BLaER1 treated with 17β-estradiol and CSF1 and Interleukin-3, amounts not matched to agents 10 nM and 100 nM (cell line): ENCODE results near the gene CLTCL1.

Experiments
- H3K27ac ChIP-seq, 11 experiments: shearing (Covaris generic); formaldehyde crosslinking; 2 replicates each; pipeline ENCODE4 v1.8.1; 2022
- H3K27me3 ChIP-seq, 11 experiments: shearing (Covaris generic); formaldehyde crosslinking; 2 replicates each; pipeline ENCODE4 v1.8.1; 2022
- H3K36me3 ChIP-seq, 11 experiments: shearing (Covaris generic); formaldehyde crosslinking; 2 replicates each; pipeline ENCODE4 v1.8.1; 2022
- H3K4me1 ChIP-seq, 10 experiments: shearing (Covaris generic); formaldehyde crosslinking; 2 replicates each; pipeline ENCODE4 v1.8.1; 2022
- H3K4me2 ChIP-seq, 11 experiments: shearing (Covaris generic); formaldehyde crosslinking; 2 replicates each; pipeline ENCODE4 v1.8.1; 2022
- H3K4me3 ChIP-seq, 10 experiments: shearing (Covaris generic); formaldehyde crosslinking; 2 replicates each; pipeline ENCODE4 v1.8.1; 2022
- H3K9ac ChIP-seq, 11 experiments: shearing (Covaris generic); formaldehyde crosslinking; 2 replicates each; pipeline ENCODE4 v1.8.1; 2022
- H3K9me3 ChIP-seq, 11 experiments: shearing (Covaris generic); formaldehyde crosslinking; replicated peaks in 1 of 11; 2 replicates each; pipeline ENCODE4 v1.8.1; 2022
- H4K20me1 ChIP-seq, 11 experiments: shearing (Covaris generic); formaldehyde crosslinking; 2 replicates each; pipeline ENCODE4 v1.8.1; 2022
- Cebpa-rat ChIP-seq, 11 experiments: shearing (Covaris generic); IDR thresholded peaks; 2 replicates each; pipeline ENCODE4 v1.8.1; 2022

Gene CLTCL1

DNA sequence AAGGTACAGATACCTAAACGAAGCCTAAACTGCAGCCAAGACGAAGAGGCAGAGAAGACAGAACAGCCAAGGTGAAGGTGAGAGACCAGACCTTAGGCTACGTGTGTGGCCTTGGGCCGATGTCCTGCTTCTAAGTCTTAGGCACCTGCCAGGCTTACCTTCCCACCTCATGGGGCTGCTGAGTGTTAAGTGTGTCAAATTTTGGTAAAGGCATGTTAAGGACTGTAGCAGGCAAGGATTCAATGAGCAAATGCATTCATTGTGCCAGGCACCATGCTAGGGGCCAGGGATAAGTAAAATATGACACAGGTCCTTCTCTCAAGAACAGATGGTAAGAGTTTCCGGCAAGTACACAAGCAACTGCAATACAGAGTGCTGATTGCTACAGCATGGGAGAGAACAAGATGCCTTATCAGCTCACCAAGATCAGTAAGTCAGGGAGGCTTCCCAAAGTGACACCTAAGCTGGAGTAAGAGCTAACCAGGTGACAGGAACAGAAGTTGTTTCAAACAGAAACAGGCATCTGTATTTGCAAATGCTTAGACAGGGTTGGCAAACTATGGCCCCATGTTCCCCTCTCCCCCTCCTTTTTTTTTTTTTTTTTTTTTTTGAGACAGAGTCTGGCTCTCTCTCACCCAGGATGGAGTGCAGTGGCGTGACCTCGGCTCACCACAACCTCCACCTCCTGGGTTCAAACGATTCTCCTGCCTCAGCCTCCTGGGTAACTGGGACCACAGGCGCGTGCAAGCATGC, 46.7 kb downstream of the CLTCL1 start:
- H3K36me3 ChIP-seq: peaks cover 0 to 35% (median 8%) of the 10 kb centered on the region in 11 experiments; a peak in 11 of 22 replicates
- H3K4me1 ChIP-seq: peaks cover 0 to 6% (median 0%) of the 10 kb centered on the region in 10 experiments; a peak in 1 of 20 replicates
- H3K27me3 ChIP-seq: no peaks in the 10 kb centered on the region
- H4K20me1 ChIP-seq: no peaks in the 10 kb centered on the region
- H3K27ac ChIP-seq: no peak overlapping the region
- TF ChIP-seq Cebpa-rat (IDR thresholded peaks at IDR 0.05): no peak
- no peak overlapping the region for H3K9ac ChIP-seq
- no peak overlapping the region for H3K4me3 ChIP-seq
- no peak overlapping the region for H3K4me2 ChIP-seq
- no peaks in the 10 kb centered on the region for H3K9me3 ChIP-seq

- Histone ChIP-seq H4K20me1 (no peaks in the 10 kb centered on the region), H3K36me3 (peaks cover 0 to 37% (median 17%) of the 10 kb centered on the region in 11 experiments; a peak in 11 of 22 replicates), H3K9me3 (no peaks in the 10 kb centered on the region), H3K4me1 (peaks cover 0 to 6% (median 0%) of the 10 kb centered on the region in 10 experiments; a peak in 1 of 20 replicates), H3K9ac (no peak overlapping the region), H3K27ac (no peak overlapping the region), H3K27me3 (no peaks in the 10 kb centered on the region), H3K4me2 (no peak overlapping the region), H3K4me3 (no peak overlapping the region)
- TF ChIP-seq Cebpa-rat (IDR thresholded peaks at IDR 0.05): no peak
Observed at GRCh38 chr22:19242699-19243098, 48.8 kb downstream of the CLTCL1 start.

- H3K9me3 ChIP-seq: no peaks in the 10 kb centered on the region
- no peaks in the 10 kb centered on the region for H4K20me1 ChIP-seq
- H3K27ac ChIP-seq: no peak overlapping the region
- H3K4me1 ChIP-seq: peaks cover 0 to 6% (median 0%) of the 10 kb centered on the region in 10 experiments; a peak in 1 of 20 replicates
- H3K4me3 ChIP-seq: no peak overlapping the region
- no peak overlapping the region for H3K4me2 ChIP-seq
- H3K27me3 ChIP-seq: no peaks in the 10 kb centered on the region
- no peak for TF ChIP-seq Cebpa-rat (IDR thresholded peaks at IDR 0.05)
- peaks cover 0 to 33% (median 17%) of the 10 kb centered on the region in 11 experiments; a peak in 11 of 22 replicates for H3K36me3 ChIP-seq
- H3K9ac ChIP-seq: no peak overlapping the region
Observed at GRCh38 chr22:19241593-19241906, 50.0 kb downstream of the CLTCL1 start.

DNA sequence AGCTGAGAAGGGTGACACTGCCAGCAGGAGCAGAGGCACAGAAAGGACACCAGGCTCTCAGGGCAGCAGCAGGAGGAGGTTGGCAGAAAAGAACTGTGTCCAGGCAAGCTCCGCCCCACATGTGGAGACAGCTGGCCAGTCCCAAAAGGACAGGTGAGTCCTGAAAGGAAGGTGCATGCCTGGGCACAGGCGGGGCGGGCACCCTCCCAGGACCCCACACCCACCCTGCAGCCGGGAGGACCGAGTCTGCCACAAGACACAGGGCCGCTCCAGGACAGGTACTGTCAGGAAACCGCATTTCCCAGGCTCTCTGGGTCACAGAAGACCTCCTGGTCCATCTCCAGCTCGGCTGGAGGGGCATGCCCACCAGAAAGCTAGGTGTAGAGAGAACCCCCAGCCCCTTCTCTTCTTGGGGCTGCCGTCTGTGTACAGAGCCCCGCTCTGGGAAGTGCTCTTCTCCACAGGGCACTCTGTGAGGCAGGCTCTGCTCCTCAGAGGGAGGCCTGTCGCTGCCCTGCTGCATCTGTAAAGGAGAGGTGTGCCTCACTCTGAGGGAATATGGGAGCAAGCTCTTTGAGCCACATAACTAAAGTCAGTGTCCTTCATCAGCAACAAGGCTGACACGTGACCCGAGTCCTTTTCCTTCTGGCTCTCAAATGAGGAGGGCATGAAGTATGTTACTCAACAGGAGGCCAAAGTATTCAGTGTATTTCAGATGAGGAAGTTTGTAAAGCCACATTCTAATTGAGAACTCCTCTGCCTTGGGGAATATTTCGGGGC, 50.5 kb downstream of the CLTCL1 start:
- Histone ChIP-seq H3K9ac (no peak overlapping the region), H3K27me3 (no peaks in the 10 kb centered on the region)
- no peak for TF ChIP-seq Cebpa-rat (IDR thresholded peaks at IDR 0.05)

GRCh38 chr22:19239464-19239863, 52.1 kb downstream of the CLTCL1 start:
- Histone ChIP-seq H3K36me3 (peaks cover 0 to 44% (median 22%) of the 10 kb centered on the region in 11 experiments; a peak in 12 of 22 replicates), H4K20me1 (no peaks in the 10 kb centered on the region), H3K9me3 (no peaks in the 10 kb centered on the region), H3K27me3 (no peaks in the 10 kb centered on the region), H3K9ac (no peak overlapping the region), H3K4me2 (no peak overlapping the region), H3K4me1 (peaks cover 0 to 7% (median 0%) of the 10 kb centered on the region in 10 experiments; a peak in 3 of 20 replicates), H3K27ac (no peak overlapping the region), H3K4me3 (no peak overlapping the region)
- no peak for TF ChIP-seq Cebpa-rat (IDR thresholded peaks at IDR 0.05)

More for the DNA sequence above, 50.5 kb downstream of the CLTCL1 start:
- H3K4me2 ChIP-seq: no peak overlapping the region
- peaks cover 0 to 6% (median 0%) of the 10 kb centered on the region in 10 experiments; a peak in 1 of 20 replicates for H3K4me1 ChIP-seq
- no peak overlapping the region for H3K27ac ChIP-seq
- no peak overlapping the region for H3K4me3 ChIP-seq
- H4K20me1 ChIP-seq: no peaks in the 10 kb centered on the region
- H3K36me3 ChIP-seq: peaks cover 0 to 33% (median 17%) of the 10 kb centered on the region in 11 experiments; a peak in 11 of 22 replicates
- no peaks in the 10 kb centered on the region for H3K9me3 ChIP-seq

GRCh38 chr22:19238900-19239299, 52.6 kb downstream of the CLTCL1 start:
- no peak overlapping the region for H3K9ac ChIP-seq
- TF ChIP-seq Cebpa-rat (IDR thresholded peaks at IDR 0.05): no peak
- H3K9me3 ChIP-seq: 0 out of 22 replicates have a peak, but pooled peaks cover 0 to under 1% (median 0%) of the 10 kb centered on the region in 11 experiments
- no peak overlapping the region for H3K27ac ChIP-seq
- peaks cover 0 to 49% (median 28%) of the 10 kb centered on the region in 11 experiments; a peak in 15 of 22 replicates for H3K36me3 ChIP-seq
- H4K20me1 ChIP-seq: no peaks in the 10 kb centered on the region
- no peaks in the 10 kb centered on the region for H3K27me3 ChIP-seq
- H3K4me3 ChIP-seq: no peak overlapping the region
- peaks cover 0 to 7% (median 0%) of the 10 kb centered on the region in 10 experiments; a peak in 3 of 20 replicates for H3K4me1 ChIP-seq
- H3K4me2 ChIP-seq: no peak overlapping the region

- Histone ChIP-seq H3K4me1 (peaks cover 0 to 7% (median 0%) of the 10 kb centered on the region in 10 experiments; a peak in 3 of 20 replicates), H3K27me3 (no peaks in the 10 kb centered on the region), H3K4me3 (no peak overlapping the region), H3K9ac (no peak overlapping the region), H3K36me3 (peaks cover 13 to 64% (median 42%) of the 10 kb centered on the region in 11 experiments; a peak in 21 of 22 replicates), H3K9me3 (peaks cover 0 to 10% (median 6%) of the 10 kb centered on the region in 11 experiments; a peak in 4 of 22 replicates), H3K27ac (no peak overlapping the region), H3K4me2 (no peak overlapping the region), H4K20me1 (no peaks in the 10 kb centered on the region)
- TF ChIP-seq Cebpa-rat (IDR thresholded peaks at IDR 0.05): no peak
Observed at GRCh38 chr22:19235874-19236273, 55.6 kb downstream of the CLTCL1 start.

DNA sequence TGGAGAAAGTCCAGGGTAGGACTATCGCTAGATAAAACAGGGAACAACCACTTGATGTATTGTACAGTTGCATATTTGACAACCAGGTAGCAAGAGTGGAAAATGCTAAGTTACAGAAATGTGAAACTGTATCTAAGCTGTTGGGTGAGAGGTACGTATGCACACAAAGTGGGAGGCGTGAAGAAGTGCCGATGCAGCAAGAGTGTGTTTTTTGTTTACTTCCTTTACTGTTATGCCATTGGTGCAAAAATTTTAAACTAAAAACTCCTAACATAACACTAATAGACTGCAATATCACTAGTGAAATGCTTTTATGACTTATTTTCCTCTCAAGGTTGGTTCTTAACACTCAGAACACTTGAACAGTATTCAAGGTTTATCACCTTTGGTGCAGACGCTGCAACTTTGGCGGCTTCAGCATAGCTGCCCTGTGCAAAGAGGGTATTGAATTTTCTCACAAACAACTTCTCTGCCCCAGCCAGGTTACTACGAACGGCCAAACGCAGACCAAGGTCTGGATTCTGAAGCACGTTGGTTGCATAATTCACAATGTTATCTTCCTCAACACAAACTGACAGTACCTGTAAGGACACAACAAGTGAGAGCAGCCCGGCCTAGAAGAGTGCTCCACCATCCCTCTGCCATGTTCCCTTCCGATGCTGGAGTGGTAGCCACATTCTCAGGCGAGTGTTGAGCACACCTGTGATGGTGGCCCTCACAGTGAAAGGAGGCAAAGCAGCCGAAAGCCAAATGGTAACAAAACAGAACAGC, 57.2 kb downstream of the CLTCL1 start:
- Histone ChIP-seq H3K9ac (no peak overlapping the region), H3K9me3 (peaks cover 0 to 10% (median 6%) of the 10 kb centered on the region in 11 experiments; a peak in 4 of 22 replicates), H3K4me3 (no peak overlapping the region), H3K36me3 (peaks cover 13 to 72% (median 41%) of the 10 kb centered on the region in 11 experiments; a peak in 21 of 22 replicates), H3K27ac (no peak overlapping the region), H3K4me2 (no peak overlapping the region), H3K27me3 (no peaks in the 10 kb centered on the region), H3K4me1 (peaks cover 0 to 7% (median 0%) of the 10 kb centered on the region in 10 experiments; a peak in 3 of 20 replicates), H4K20me1 (no peaks in the 10 kb centered on the region)
- TF ChIP-seq Cebpa-rat (IDR thresholded peaks at IDR 0.05): no peak
